ENCODE data around the gene PTGER4. TPM values are rescaled to one million over a fixed set of nuclear protein-coding genes. Genes with fewer than 3 reads are reported as not detected.

Gene PTGER4
- polyA plus RNA-seq, 4 donors: 6.7 to 29.7 (median 19.1) TPM

DNA sequence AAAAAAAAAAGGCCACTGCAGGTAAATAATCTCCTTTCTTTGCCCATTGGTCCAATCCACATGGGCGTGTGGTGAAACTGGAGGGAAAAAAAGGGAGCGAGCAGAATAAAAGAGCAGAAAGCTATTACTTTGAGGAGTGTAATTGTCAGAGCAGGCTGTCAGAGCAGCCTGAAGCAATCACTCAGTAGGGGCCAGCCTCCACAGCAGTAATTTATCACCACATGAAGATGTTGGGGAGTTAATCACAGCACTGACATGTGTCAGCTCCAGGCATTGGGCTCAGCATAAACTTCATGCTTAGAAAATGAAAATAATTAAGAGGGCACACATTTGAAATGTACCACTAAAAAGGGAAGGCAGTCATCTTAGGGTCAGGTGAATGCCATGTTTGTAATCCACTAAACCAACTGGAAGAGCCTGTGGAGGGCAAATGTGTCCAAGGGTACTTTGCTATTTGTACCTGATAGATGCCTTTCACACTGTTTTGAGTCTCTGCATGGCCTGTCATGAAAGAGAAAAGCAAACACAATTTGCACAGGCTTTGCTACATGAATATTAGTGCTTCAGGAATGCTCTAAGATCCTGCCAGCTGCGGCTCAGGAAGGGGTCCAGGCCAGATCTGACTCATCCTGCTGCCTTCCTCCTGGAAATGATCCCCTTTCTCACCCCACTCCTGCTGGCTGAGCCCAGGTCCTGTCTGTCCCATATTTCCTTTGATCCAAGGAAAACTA, 2.9 kb upstream of the PTGER4 start:
- Histone ChIP-seq H3K27me3 (ENCODE audit: control insufficient read depth in 3 of 3, insufficient read depth in 3 of 3, low read length in 3 of 3) (peaks cover 0 to 4% (median 0%) of the 10 kb centered on the region in 3 donors), H3K9me3 (ENCODE audit: control insufficient read depth in 2 of 2, insufficient read depth in 1 of 2, low read depth in 1 of 2, low read length in 1 of 2) (no peaks in the 10 kb centered on the region), H3K4me3 (ENCODE audit: low read depth in 1 of 3, low read length in 3 of 3) (no peak overlapping the region), H3K36me3 (ENCODE audit: control insufficient read depth in 3 of 3, insufficient read depth in 2 of 3, low read depth in 1 of 3, low read length in 3 of 3) (peaks cover 0 to 6% (median 0%) of the 10 kb centered on the region in 3 donors), H3K4me1 (ENCODE audit: control insufficient read depth in 3 of 3, insufficient read depth in 2 of 3, low read depth in 1 of 3, low read length in 2 of 3) (peaks cover 4 to 10% (median 8%) of the 10 kb centered on the region in 3 donors), H3K27ac (ENCODE audit: low read depth in 1 of 3, low read length in 2 of 3) (peak overlapping the region; percentile 21 to 51 (median 22))
- no peak for FAIRE-seq
- 48 to 58% (median 49%) methylated on average over 3 of the region's 3 CpGs for WGBS, 3 donors
- DNase-seq: peak in 1 of 2 donors; percentile 26

DNA sequence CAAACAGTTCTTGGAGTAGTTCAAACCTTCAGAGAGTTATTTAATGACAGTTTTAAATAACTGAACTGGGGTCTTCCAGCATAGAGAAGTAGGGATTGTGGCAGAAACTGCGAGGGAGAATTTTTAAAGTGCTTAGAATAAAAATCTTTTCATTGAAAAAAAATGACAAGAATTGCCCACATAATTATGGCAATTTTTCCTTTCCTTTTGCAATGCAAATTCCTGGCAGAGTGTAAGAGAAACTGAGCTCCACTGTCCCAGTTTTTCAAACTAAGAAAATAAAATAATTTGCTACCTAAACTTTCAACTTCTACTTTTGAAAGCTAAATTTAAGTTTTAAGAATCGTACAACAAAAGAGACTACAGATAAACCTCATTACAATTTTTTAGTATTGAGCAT, 2.3 kb upstream of the PTGER4 start:
- Histone ChIP-seq H3K36me3 (ENCODE audit: control insufficient read depth in 3 of 3, insufficient read depth in 2 of 3, low read depth in 1 of 3, low read length in 3 of 3) (peaks cover 0 to 8% (median 0%) of the 10 kb centered on the region in 3 donors), H3K27ac (ENCODE audit: low read depth in 1 of 3, low read length in 2 of 3) (peak overlapping the region in 1 of 3 donors; percentile 97), H3K4me1 (ENCODE audit: control insufficient read depth in 3 of 3, insufficient read depth in 2 of 3, low read depth in 1 of 3, low read length in 2 of 3) (peaks cover 4 to 10% (median 8%) of the 10 kb centered on the region in 3 donors), H3K27me3 (ENCODE audit: control insufficient read depth in 3 of 3, insufficient read depth in 3 of 3, low read length in 3 of 3) (peaks cover 0 to 4% (median 0%) of the 10 kb centered on the region in 3 donors), H3K4me3 (ENCODE audit: low read depth in 1 of 3, low read length in 3 of 3) (no peak overlapping the region), H3K9me3 (ENCODE audit: control insufficient read depth in 2 of 2, insufficient read depth in 1 of 2, low read depth in 1 of 2, low read length in 1 of 2) (no peaks in the 10 kb centered on the region)
- DNase-seq: no peak
- 43 to 51% (median 50%) methylated on average over 2 of the region's 2 CpGs for WGBS, 3 donors
- FAIRE-seq: no peak

DNA sequence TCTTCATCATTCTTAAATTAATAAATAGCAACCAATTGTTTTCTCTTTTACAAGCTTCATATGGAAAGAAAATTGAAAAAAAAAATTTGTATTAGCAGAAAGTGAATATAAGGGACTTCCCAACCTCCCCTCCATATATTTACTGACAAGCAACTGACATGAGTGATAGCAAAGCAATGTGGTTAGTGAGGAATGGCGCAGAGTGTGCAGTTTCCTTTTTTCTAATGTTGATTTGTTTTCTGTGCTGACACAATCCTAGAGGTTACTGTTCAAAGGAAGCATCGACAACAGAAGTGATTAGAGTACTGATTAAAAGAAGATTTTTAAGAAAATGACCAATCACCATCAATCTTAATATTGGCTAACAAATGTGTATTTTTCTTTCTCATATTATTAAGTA, 1.7 kb upstream of the PTGER4 start:
- 7 to 33% (median 8%) methylated on average over 2 of the region's 2 CpGs for WGBS, 3 donors
- DNase-seq (peak; percentile 15 to 41), FAIRE-seq (no peak)
- Histone ChIP-seq H3K4me1 (ENCODE audit: control insufficient read depth in 3 of 3, insufficient read depth in 2 of 3, low read depth in 1 of 3, low read length in 2 of 3) (peaks cover 4 to 10% (median 8%) of the 10 kb centered on the region in 3 donors), H3K36me3 (ENCODE audit: control insufficient read depth in 3 of 3, insufficient read depth in 2 of 3, low read depth in 1 of 3, low read length in 3 of 3) (peaks cover 0 to 8% (median 0%) of the 10 kb centered on the region in 3 donors), H3K9me3 (ENCODE audit: control insufficient read depth in 2 of 2, insufficient read depth in 1 of 2, low read depth in 1 of 2, low read length in 1 of 2) (no peaks in the 10 kb centered on the region), H3K27ac (ENCODE audit: low read depth in 1 of 3, low read length in 2 of 3) (peak overlapping the region in 1 of 3 donors; percentile 97), H3K27me3 (ENCODE audit: control insufficient read depth in 3 of 3, insufficient read depth in 3 of 3, low read length in 3 of 3) (peaks cover 0 to 4% (median 0%) of the 10 kb centered on the region in 3 donors), H3K4me3 (ENCODE audit: low read depth in 1 of 3, low read length in 3 of 3) (peak overlapping the region in 1 of 3 donors; percentile 12)

DNA sequence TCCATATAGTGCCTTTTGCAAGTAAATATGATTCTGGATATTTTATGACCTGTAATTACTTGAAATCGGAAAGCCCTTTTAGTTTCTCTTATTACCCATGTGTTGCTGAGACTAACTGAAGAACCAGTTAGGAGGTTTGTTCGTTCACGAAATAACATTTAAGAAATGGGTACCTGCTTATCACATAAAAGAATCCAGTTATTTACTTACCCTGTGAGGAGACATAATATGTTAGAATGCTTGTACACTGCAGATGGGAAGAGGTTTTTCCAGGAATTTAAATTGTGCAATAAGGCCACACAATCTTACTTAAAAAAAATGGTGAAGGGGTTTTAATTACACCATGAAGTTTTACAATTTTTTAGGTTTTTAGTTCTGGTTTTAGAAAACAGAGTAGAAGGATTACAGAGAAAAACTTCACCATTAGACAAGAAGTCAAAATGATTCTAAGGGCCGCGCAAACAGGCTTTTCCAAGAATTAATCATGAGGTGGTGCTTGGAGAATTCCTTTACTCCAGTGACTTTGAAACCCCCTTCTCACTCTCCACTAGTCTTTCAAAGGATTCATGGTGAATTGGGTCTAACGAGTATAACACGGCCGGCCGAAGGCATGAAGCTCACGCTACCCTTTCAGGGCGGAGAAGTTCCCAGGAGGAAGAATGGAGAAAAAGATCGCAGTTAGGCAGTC, 1.1 kb upstream of the PTGER4 start:
- Histone ChIP-seq H3K9me3 (ENCODE audit: control insufficient read depth in 2 of 2, insufficient read depth in 1 of 2, low read depth in 1 of 2, low read length in 1 of 2) (no peaks in the 10 kb centered on the region), H3K4me1 (ENCODE audit: control insufficient read depth in 3 of 3, insufficient read depth in 2 of 3, low read depth in 1 of 3, low read length in 2 of 3) (peaks cover 4 to 10% (median 8%) of the 10 kb centered on the region in 3 donors), H3K36me3 (ENCODE audit: control insufficient read depth in 3 of 3, insufficient read depth in 2 of 3, low read depth in 1 of 3, low read length in 3 of 3) (peaks cover 0 to 8% (median 0%) of the 10 kb centered on the region in 3 donors), H3K27me3 (ENCODE audit: control insufficient read depth in 3 of 3, insufficient read depth in 3 of 3, low read length in 3 of 3) (peaks cover 0 to 4% (median 0%) of the 10 kb centered on the region in 3 donors), H3K27ac (ENCODE audit: low read depth in 1 of 3, low read length in 2 of 3) (peak overlapping the region; percentile 80 to 97 (median 97)), H3K4me3 (ENCODE audit: low read depth in 1 of 3, low read length in 3 of 3) (peak overlapping the region in 2 of 3 donors; percentile 85 to 89)
- peak; percentile 38 to 78 for DNase-seq
- 2 to 14% (median 8%) methylated on average over 12 of the region's 12 CpGs for WGBS, 3 donors
- no peak for FAIRE-seq

DNA sequence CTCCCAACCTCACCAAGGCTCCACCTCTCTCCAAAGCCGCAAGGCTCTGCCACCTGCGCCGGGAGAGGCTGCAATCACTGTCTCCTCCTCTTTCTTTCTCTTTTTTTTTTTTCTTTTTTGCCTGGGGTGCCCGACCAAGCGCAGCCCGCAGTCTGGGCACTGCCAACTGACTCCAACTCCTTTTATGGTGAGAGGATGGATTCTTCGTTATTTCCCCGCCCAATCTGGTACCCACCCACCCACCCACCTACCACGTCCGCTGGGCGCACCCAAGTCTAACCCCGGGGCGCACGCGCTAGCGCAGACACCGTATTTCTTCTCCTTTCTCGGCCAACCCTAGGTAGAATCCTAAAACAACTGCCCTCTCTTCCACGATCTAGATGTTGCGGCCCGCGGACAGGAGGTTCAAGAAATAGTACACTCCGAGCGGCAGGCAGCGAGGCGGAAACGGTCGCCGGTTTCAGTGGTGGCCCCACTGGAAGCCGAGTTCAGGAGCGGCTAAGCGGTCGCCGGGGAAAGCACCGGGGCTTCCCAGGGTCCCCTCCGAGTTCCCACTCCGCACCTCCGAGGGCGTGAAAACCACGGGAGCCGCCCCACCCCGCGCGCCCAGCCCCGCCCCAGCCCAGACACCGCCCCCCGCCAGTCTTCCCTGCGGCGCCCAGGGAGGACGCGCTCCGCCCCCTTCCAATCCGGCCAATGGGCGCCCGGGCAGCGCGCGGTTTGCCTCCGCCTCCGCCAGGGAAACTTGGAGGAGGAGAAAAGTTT, 385 bp upstream of the PTGER4 start:
- Histone ChIP-seq H3K4me3 (ENCODE audit: low read depth in 1 of 3, low read length in 3 of 3) (peak overlapping the region; percentile 78 to 89 (median 85)), H3K27ac (ENCODE audit: low read depth in 1 of 3, low read length in 2 of 3) (peak overlapping the region; percentile 96 to 97 (median 97)), H3K27me3 (ENCODE audit: control insufficient read depth in 3 of 3, insufficient read depth in 3 of 3, low read length in 3 of 3) (peaks cover 0 to 4% (median 0%) of the 10 kb centered on the region in 3 donors), H3K36me3 (ENCODE audit: control insufficient read depth in 3 of 3, insufficient read depth in 2 of 3, low read depth in 1 of 3, low read length in 3 of 3) (peaks cover 0 to 8% (median 0%) of the 10 kb centered on the region in 3 donors), H3K4me1 (ENCODE audit: control insufficient read depth in 3 of 3, insufficient read depth in 2 of 3, low read depth in 1 of 3, low read length in 2 of 3) (peaks cover 4 to 10% (median 8%) of the 10 kb centered on the region in 3 donors), H3K9me3 (ENCODE audit: control insufficient read depth in 2 of 2, insufficient read depth in 1 of 2, low read depth in 1 of 2, low read length in 1 of 2) (no peaks in the 10 kb centered on the region)
- WGBS, 3 donors: 0% methylated on average over 51 to 60 of the region's 60 CpGs
- FAIRE-seq: no peak
- DNase-seq: peak; percentile 96

DNA sequence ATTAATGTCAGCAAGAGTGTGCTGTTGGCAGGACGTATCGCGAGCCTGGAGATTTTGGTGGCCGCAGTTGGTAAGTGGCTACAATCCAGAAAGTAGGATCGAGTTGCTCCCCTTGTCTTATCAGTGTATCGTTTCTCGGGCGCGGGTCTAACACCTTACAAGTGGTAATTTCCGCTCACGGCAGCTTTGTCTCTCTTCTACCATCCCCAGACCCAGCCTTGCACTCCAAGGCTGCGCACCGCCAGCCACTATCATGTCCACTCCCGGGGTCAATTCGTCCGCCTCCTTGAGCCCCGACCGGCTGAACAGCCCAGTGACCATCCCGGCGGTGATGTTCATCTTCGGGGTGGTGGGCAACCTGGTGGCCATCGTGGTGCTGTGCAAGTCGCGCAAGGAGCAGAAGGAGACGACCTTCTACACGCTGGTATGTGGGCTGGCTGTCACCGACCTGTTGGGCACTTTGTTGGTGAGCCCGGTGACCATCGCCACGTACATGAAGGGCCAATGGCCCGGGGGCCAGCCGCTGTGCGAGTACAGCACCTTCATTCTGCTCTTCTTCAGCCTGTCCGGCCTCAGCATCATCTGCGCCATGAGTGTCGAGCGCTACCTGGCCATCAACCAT, 1.1 kb downstream of the PTGER4 start:
- Histone ChIP-seq H3K27me3 (ENCODE audit: control insufficient read depth in 3 of 3, insufficient read depth in 3 of 3, low read length in 3 of 3) (peaks cover 0 to 4% (median 0%) of the 10 kb centered on the region in 3 donors), H3K4me1 (ENCODE audit: control insufficient read depth in 3 of 3, insufficient read depth in 2 of 3, low read depth in 1 of 3, low read length in 2 of 3) (peaks cover 0 to 14% (median 2%) of the 10 kb centered on the region in 3 donors), H3K4me3 (ENCODE audit: low read depth in 1 of 3, low read length in 3 of 3) (peak overlapping the region; percentile 78 to 89 (median 85)), H3K27ac (ENCODE audit: low read depth in 1 of 3, low read length in 2 of 3) (peak overlapping the region in 2 of 3 donors; percentile 88 to 94), H3K36me3 (ENCODE audit: control insufficient read depth in 3 of 3, insufficient read depth in 2 of 3, low read depth in 1 of 3, low read length in 3 of 3) (peaks cover 0 to 8% (median 3%) of the 10 kb centered on the region in 3 donors), H3K9me3 (ENCODE audit: control insufficient read depth in 2 of 2, insufficient read depth in 1 of 2, low read depth in 1 of 2, low read length in 1 of 2) (no peaks in the 10 kb centered on the region)
- FAIRE-seq (no peak), DNase-seq (peak; percentile 52 to 58)
- WGBS, 3 donors: 0 to 2% (median 1%) methylated on average over 35 to 37 of the region's 37 CpGs

DNA sequence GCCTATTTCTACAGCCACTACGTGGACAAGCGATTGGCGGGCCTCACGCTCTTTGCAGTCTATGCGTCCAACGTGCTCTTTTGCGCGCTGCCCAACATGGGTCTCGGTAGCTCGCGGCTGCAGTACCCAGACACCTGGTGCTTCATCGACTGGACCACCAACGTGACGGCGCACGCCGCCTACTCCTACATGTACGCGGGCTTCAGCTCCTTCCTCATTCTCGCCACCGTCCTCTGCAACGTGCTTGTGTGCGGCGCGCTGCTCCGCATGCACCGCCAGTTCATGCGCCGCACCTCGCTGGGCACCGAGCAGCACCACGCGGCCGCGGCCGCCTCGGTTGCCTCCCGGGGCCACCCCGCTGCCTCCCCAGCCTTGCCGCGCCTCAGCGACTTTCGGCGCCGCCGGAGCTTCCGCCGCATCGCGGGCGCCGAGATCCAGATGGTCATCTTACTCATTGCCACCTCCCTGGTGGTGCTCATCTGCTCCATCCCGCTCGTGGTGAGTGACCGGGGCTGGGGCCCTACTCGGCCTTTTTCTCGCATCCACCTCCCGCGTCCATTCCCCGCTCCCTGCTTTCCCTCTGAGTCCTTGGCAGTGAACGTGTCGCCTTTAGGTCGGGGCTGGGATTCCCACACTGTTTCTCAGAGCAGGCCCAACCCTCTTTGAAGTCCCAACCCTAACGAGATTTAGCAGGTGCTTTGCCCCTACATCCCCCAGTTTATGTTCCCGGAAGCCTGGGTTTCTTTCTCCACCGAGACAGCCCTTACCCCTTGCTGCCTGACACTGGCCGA, 1.8 kb downstream of the PTGER4 start:
- Histone ChIP-seq H3K4me3 (ENCODE audit: low read depth in 1 of 3, low read length in 3 of 3) (peak overlapping the region; percentile 78 to 89 (median 85)), H3K27ac (ENCODE audit: low read depth in 1 of 3, low read length in 2 of 3) (peak overlapping the region in 2 of 3 donors; percentile 36 to 94), H3K36me3 (ENCODE audit: control insufficient read depth in 3 of 3, insufficient read depth in 2 of 3, low read depth in 1 of 3, low read length in 3 of 3) (peaks cover 0 to 8% (median 3%) of the 10 kb centered on the region in 3 donors), H3K27me3 (ENCODE audit: control insufficient read depth in 3 of 3, insufficient read depth in 3 of 3, low read length in 3 of 3) (peaks cover 0 to 4% (median 0%) of the 10 kb centered on the region in 3 donors), H3K9me3 (ENCODE audit: control insufficient read depth in 2 of 2, insufficient read depth in 1 of 2, low read depth in 1 of 2, low read length in 1 of 2) (no peaks in the 10 kb centered on the region), H3K4me1 (ENCODE audit: control insufficient read depth in 3 of 3, insufficient read depth in 2 of 3, low read depth in 1 of 3, low read length in 2 of 3) (peaks cover 0 to 12% (median 2%) of the 10 kb centered on the region in 3 donors)
- DNase-seq (peak; percentile 65 to 67), FAIRE-seq (no peak)
- WGBS, 3 donors: 1 to 4% (median 3%) methylated on average over 66 to 67 of the region's 67 CpGs

Data from small intestine (tissue), 7 donors.